Stimulated activated CD4-positive, alpha-beta T cell treated with anti-CD3 and anti-CD28 coated beads, Interleukin-1b, Interleukin-23, amount 100 ng/mL, for 1 hour (primary cell): Measurements from ENCODE around the gene AGAP9.
"Not testable (repeated sequence)": the region's sequence is repeated elsewhere in the genome, so short reads cannot be mapped to it uniquely, and the experiment has no call there.

Source experiments
- DNase-seq, 2 donors: peaks; one replicate each; pipeline ENCODE4 v3.0.0-alpha.2; 2020; ENCODE audit warnings: low read depth in 2 of 2

AGAP9 gene

GRCh38 chr10:47485943-47486342 is 37.5 kb downstream of the AGAP9 start:
- DNase-seq, result not testable (repeated sequence)

- DNase-seq, result not testable (repeated sequence)
Observed at GRCh38 chr10:47484786-47485185, 38.7 kb downstream of the AGAP9 start.

GRCh38 chr10:47483923-47484322 is 39.5 kb downstream of the AGAP9 start, which contains the start of gene ANXA8:
ANXA8 (minus strand) TSS chr10:47484115; CDS start chr10:47483933, 182 bp downstream.
- DNase-seq, result not testable (repeated sequence)

GRCh38 chr10:47482367-47482766 is 41.1 kb downstream of the AGAP9 start:
- not testable (repeated sequence) for DNase-seq

GRCh38 chr10:47481768-47482181 is 41.7 kb downstream of the AGAP9 start:
- not testable (repeated sequence) for DNase-seq

GRCh38 chr10:47481182-47481766 is 42.2 kb downstream of the AGAP9 start:
- not testable (repeated sequence) for DNase-seq

GRCh38 chr10:47480133-47480532 is 43.3 kb downstream of the AGAP9 start:
- not testable (repeated sequence) for DNase-seq

GRCh38 chr10:47478114-47478513 is 45.3 kb downstream of the AGAP9 start:
- DNase-seq, result not testable (repeated sequence)

GRCh38 chr10:47477078-47477477 is 46.4 kb downstream of the AGAP9 start:
- DNase-seq, result not testable (repeated sequence)

- DNase-seq, result not testable (repeated sequence)
Observed at GRCh38 chr10:47475101-47475500, 48.3 kb downstream of the AGAP9 start.

GRCh38 chr10:47473516-47473915 is 49.9 kb downstream of the AGAP9 start:
- not testable (repeated sequence) for DNase-seq

- DNase-seq, result not testable (repeated sequence)
Observed at GRCh38 chr10:47472647-47473046, 50.8 kb downstream of the AGAP9 start.

- DNase-seq, result not testable (repeated sequence)
Observed at GRCh38 chr10:47472072-47472471, 51.4 kb downstream of the AGAP9 start.

- not testable (repeated sequence) for DNase-seq
Observed at GRCh38 chr10:47468731-47469528, 54.5 kb downstream of the AGAP9 start.

- DNase-seq, result not testable (repeated sequence)
Observed at GRCh38 chr10:47467957-47468356, 55.5 kb downstream of the AGAP9 start.

- not testable (repeated sequence) for DNase-seq
Observed at GRCh38 chr10:47467458-47467857, 56.0 kb downstream of the AGAP9 start.

- DNase-seq, result not testable (repeated sequence)
Observed at GRCh38 chr10:47465216-47465917, 58.1 kb downstream of the AGAP9 start.

- DNase-seq, result not testable (repeated sequence)
Observed at GRCh38 chr10:47462577-47463358, 60.7 kb downstream of the AGAP9 start.

- DNase-seq, result not testable (repeated sequence)
Observed at GRCh38 chr10:47461261-47461687, 62.2 kb downstream of the AGAP9 start.

GRCh38 chr10:47458466-47459154 is 64.8 kb downstream of the AGAP9 start:
- no peak for DNase-seq

- DNase-seq, result no peak
Observed at GRCh38 chr10:47457826-47458225, 65.6 kb downstream of the AGAP9 start.
